Epithelial cell of prostate (primary cell): ENCODE data around the gene PCDHA10.
"Not testable (repeated sequence)": the region's sequence is repeated elsewhere in the genome, so short reads cannot be mapped to it uniquely, and the experiment has no call there.

Experiments
- DNase-seq: peaks from one replicate; pipeline ENCODE4 v3.0.0-alpha.2; 2011; ENCODE audit warnings: low read depth, low spot score
- H3K27ac ChIP-seq: fragments of 450-650 bp; 2 replicates; pipeline ENCODE4 v1.5.1; 2017; ENCODE audit warnings: mild to moderate bottlenecking

Gene PCDHA10

DNA sequence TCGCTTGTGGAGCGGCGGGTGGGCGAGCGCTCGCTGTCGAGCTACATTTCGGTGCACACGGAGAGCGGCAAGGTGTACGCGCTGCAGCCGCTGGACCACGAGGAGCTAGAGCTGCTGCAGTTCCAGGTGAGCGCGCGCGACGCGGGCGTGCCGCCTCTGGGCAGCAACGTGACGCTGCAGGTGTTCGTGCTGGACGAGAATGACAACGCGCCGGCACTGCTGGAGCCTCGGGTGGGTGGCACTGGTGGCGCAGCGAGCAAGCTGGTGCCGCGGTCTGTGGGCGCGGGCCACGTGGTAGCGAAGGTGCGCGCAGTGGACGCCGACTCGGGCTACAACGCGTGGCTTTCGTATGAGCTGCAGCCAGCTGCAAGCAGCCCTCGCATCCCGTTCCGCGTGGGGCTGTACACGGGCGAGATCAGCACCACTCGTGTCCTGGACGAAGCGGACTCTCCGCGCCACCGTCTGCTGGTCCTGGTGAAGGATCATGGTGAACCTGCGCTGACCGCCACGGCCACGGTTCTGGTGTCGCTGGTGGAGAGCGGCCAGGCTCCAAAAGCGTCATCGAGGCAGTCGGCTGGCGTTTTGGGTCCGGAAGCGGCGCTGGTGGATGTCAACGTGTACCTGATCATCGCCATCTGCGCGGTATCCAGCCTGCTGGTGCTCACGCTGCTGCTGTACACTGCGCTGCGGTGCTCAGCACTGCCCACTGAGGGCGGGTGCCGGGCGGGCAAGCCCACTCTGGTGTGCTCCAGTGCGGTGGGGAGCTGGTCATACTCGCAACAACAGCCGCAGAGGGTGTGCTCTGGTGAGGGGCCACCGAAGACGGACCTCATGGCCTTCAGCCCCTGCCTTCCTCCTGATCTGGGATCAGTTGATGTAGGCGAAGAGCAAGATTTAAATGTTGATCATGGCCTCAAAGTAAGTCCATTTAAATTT, 12.6 kb upstream of the PCDHA10 start:
- DNase-seq, result no peak
- no peak overlapping the region for H3K27ac ChIP-seq

DNA sequence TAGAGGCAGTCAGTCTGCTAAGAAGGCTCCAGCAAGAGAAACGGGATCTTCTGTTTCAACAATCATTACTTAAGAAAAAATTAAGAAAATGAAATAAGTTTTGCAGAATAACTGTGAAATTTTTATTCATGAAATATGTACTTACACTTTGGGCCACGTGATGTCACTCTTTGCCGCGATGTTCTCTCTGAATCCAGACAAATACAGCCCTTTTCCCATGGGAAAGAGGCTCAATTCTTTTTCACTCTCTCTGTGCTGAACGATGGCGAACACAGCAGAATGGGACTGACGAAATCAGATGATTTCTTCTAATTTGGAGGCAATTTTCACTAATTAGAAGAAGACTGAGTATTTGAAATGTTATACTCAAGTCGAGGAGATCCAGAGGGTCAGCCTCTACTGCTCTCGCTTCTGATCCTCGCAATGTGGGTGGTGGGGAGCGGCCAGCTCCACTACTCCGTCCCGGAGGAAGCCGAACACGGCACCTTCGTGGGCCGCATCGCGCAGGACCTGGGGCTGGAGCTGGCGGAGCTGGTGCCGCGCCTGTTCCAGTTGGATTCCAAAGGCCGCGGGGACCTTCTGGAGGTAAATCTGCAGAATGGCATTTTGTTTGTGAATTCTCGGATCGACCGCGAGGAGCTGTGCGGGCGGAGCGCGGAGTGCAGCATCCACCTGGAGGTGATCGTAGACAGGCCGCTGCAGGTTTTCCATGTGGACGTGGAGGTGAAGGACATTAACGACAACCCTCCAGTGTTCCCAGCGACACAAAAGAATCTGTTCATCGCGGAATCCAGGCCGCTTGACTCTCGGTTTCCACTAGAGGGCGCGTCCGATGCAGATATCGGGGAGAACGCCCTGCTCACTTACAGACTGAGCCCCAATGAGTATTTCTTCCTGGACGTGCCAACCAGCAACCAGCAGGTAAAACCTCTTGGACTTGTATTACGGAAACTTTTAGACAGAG, 7.3 kb upstream of the PCDHA10 start, which contains the start of gene PCDHA9:
PCDHA9 (plus strand) TSS at position 244 of the 964 bp plus-strand sequence; CDS start at position 358, 114 bp downstream.
- not testable (repeated sequence) for H3K27ac ChIP-seq, DNase-seq

GRCh38 chr5:140849831-140850634, 5.7 kb upstream of the PCDHA10 start:
- not testable (repeated sequence) for DNase-seq, H3K27ac ChIP-seq

GRCh38 chr5:140857177-140857986, 1.7 kb downstream of the PCDHA10 start:
- no peak for DNase-seq
- no peak overlapping the region for H3K27ac ChIP-seq

- no peak overlapping the region for H3K27ac ChIP-seq
- DNase-seq, result no peak
Measured at GRCh38 chr5:140857987-140858240, 2.2 kb downstream of the PCDHA10 start.

- DNase-seq, result no peak
- no peak overlapping the region for H3K27ac ChIP-seq
Measured at GRCh38 chr5:140862441-140863295, 7.0 kb downstream of the PCDHA10 start.

GRCh38 chr5:140868721-140869554, 13.2 kb downstream of the PCDHA10 start, which contains the start of gene PCDHA11:
Gene PCDHA11, plus strand, starts transcription at chr5:140868957. Its CDS starts 147 bp downstream, at chr5:140869104.
- no peak within 1 kb of the TSS for H3K27ac ChIP-seq
- no peak for DNase-seq

GRCh38 chr5:140869555-140869886, 13.8 kb downstream of the PCDHA10 start:
- DNase-seq, result no peak
- no peak overlapping the region for H3K27ac ChIP-seq

DNA sequence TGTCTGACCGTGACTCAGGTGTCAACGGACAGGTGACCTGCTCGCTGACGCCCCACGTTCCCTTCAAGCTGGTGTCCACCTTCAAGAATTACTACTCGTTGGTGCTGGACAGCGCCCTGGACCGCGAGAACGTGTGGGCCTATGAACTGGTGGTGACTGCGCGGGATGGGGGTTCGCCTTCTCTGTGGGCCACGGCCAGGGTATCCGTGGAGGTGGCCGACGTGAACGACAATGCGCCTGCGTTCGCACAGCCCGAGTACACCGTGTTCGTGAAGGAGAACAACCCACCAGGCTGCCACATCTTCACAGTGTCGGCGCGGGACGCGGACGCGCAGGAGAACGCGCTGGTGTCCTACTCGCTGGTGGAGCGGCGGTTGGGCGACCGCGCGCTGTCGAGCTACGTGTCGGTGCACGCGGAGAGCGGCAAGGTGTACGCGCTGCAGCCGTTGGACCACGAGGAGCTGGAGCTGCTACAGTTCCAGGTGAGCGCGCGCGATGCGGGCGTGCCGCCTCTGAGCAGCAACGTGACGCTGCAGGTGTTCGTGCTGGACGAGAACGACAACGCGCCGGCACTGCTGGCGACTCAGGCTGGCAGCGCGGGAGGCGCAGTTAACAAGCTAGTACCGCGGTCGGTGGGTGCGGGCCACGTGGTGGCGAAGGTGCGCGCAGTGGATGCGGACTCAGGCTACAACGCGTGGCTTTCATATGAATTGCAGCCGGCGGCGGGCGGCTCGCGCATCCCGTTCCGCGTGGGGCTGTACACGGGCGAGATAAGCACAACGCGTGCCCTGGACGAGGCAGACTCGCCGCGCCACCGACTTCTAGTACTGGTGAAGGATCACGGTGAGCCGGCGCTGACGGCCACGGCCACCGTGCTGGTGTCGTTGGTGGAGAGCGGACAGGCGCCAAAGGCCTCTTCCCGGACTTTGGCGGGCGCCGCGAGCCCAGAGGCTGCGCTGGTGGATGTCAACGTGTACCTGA, 14.8 kb downstream of the PCDHA10 start:
- no peak overlapping the region for H3K27ac ChIP-seq

GRCh38 chr5:140875085-140876065, 19.7 kb downstream of the PCDHA10 start, which contains the start of gene PCDHA12:
Gene PCDHA12, plus strand, starts transcription at chr5:140875308. Its CDS starts 165 bp downstream, at chr5:140875473.
- no peak for DNase-seq

More for the DNA sequence above, 14.8 kb downstream of the PCDHA10 start:
- no peak for DNase-seq

GRCh38 chr5:140876541-140877261, 21.0 kb downstream of the PCDHA10 start:
- not testable (repeated sequence) for H3K27ac ChIP-seq, DNase-seq

More at GRCh38 chr5:140875085-140876065, 19.7 kb downstream of the PCDHA10 start, which contains the start of gene PCDHA12:
- no peak within 1 kb of the TSS for H3K27ac ChIP-seq

- no peak for DNase-seq
- no peak overlapping the region for H3K27ac ChIP-seq
Measured at GRCh38 chr5:140877262-140877581, 21.5 kb downstream of the PCDHA10 start.

DNA sequence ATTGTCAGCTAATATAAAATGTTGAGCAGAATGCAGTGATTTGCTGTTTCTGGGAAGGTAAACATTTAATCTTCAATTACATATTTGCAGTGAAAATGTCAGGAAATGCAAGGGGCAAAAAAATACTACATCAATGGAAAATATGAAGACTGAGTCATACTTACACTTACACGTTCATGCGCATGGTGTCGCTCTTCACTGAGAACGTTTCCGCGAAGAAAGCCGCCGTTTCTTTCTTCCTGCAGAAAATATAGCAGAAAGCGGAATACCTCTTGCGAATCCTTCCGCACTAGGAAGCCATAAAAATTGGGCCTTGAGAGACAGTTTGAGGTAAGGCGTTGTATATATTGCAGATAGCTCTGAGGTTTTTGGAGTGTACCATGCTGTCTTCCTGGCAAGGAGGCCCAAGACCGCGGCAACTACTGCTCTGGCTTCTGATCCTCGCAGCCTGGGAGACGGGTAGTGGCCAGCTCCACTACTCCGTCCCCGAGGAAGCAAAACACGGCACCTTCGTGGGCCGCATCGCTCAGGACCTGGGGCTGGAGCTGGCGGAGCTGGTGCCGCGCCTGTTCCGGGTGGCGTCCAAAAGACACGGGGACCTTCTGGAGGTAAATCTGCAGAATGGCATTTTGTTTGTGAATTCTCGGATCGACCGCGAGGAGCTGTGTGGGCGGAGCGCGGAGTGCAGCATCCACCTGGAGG, 26.3 kb downstream of the PCDHA10 start, which contains the start of gene PCDHA13:
PCDHA13 (plus strand) TSS at position 236 of the 702 bp plus-strand sequence; CDS start at position 381, 145 bp downstream.
- no peak within 1 kb of the TSS for H3K27ac ChIP-seq
- DNase-seq, result no peak

GRCh38 chr5:140882591-140882899, 26.8 kb downstream of the PCDHA10 start:
- DNase-seq, result no peak
- H3K27ac ChIP-seq, result no peak overlapping the region
